IMR-90 (cell line): Measurements from ENCODE around the gene HMG20A. TPM values are rescaled to one million over a fixed set of nuclear protein-coding genes. Genes with fewer than 3 reads are reported as not detected.

Experiments used
- ATAC-seq: fragments of 200-7000 bp; cut with Tn5 transposase; 2 replicates; pipeline ENCODE4 v1.9.1; 2020; ENCODE audit warnings: low read depth, mild to moderate bottlenecking, moderate library complexity
- BruUV-seq: library from RNA; stranded (reverse); fragments of 400-500 nt; replicated peaks from 2 replicates; lab custom pipeline; 2021; lab: Mats Ljungman, UMichigan
- CTCF ChIA-PET: fragments of 300-600 bp; formaldehyde crosslinking; extraction: SDS; loops from one replicate; lab custom pipeline; 2021; ENCODE audit warnings: antibody characterized with exemption; lab: Yijun Ruan, JAX
- POLR2A ChIA-PET: fragments of 300-600 bp; sonication (Branson Sonifier 250); formaldehyde crosslinking; loops from one replicate; lab custom pipeline; 2022; ENCODE audit warnings: antibody characterized with exemption; ENCODE audit not compliant: unreplicated experiment; lab: Charles Lee
- DNase-seq: peaks from one replicate; pipeline ENCODE4 v3.0.0; 2013
- H2AFZ ChIP-seq: replicated peaks from 2 replicates; pipeline ENCODE3; 2013; ENCODE audit warnings: low read length, mild to moderate bottlenecking; ENCODE audit not compliant: poor library complexity
- H2AK5ac ChIP-seq: 2 replicates; pipeline ENCODE4 v1.6.1; 2013; ENCODE audit warnings: low read depth, low read length, inconsistent platforms
- H2AK9ac ChIP-seq: replicated peaks from 2 replicates; pipeline ENCODE3; 2013; ENCODE audit warnings: mild to moderate bottlenecking, low read depth, low read length, moderate library complexity; ENCODE audit not compliant: poor library complexity
- H2BK120ac ChIP-seq: 2 replicates; pipeline ENCODE4 v1.6.1; 2013; ENCODE audit warnings: low read depth, low read length, inconsistent platforms
- H2BK15ac ChIP-seq: 3 replicates; pipeline ENCODE4 v1.6.1; 2013; ENCODE audit warnings: low read depth, low read length, inconsistent platforms
- H2BK20ac ChIP-seq: 2 replicates; pipeline ENCODE4 v1.6.1; 2013; ENCODE audit warnings: low read depth, mild to moderate bottlenecking, inconsistent platforms, low read length, moderate library complexity
- H2BK5ac ChIP-seq: 2 replicates; pipeline ENCODE4 v1.6.1; 2013; ENCODE audit warnings: mild to moderate bottlenecking, low read depth, low read length, inconsistent platforms; ENCODE audit not compliant: poor library complexity, severe bottlenecking
- H3K14ac ChIP-seq: replicated peaks from 2 replicates; pipeline ENCODE4 v1.6.1; 2013; ENCODE audit warnings: low read depth, low read length, inconsistent platforms
- H3K18ac ChIP-seq: 2 replicates; pipeline ENCODE4 v1.6.1; 2013; ENCODE audit warnings: low read depth, low read length, control low read depth
- H3K23ac ChIP-seq: 2 replicates; pipeline ENCODE4 v1.6.1; 2013; ENCODE audit warnings: low read depth, low read length, inconsistent platforms
- H3K27ac ChIP-seq: 2 replicates; pipeline ENCODE4 v1.5.1; 2013; ENCODE audit warnings: mild to moderate bottlenecking, control low read depth, low read length; ENCODE audit not compliant: insufficient read depth
- H3K27me3 ChIP-seq: 2 replicates; pipeline ENCODE4 v1.6.1; 2013; ENCODE audit warnings: low read length; ENCODE audit not compliant: control insufficient read depth, insufficient read depth
- H3K36me3 ChIP-seq: 2 replicates; pipeline ENCODE4 v1.6.1; 2013; ENCODE audit warnings: low read length, mixed read lengths; ENCODE audit not compliant: control insufficient read depth, insufficient read depth
- H3K4ac ChIP-seq: 2 replicates; pipeline ENCODE4 v1.6.1; 2013; ENCODE audit warnings: low read depth, low read length, inconsistent platforms
- H3K4me1 ChIP-seq: 2 replicates; pipeline ENCODE4 v1.6.1; 2013; ENCODE audit warnings: low read length, mixed read lengths; ENCODE audit not compliant: control insufficient read depth, insufficient read depth
- H3K4me2 ChIP-seq: 2 replicates; pipeline ENCODE4 v1.6.1; 2013; ENCODE audit warnings: low read depth, mild to moderate bottlenecking, control low read depth, low read length, moderate library complexity
- H3K4me3 ChIP-seq: 2 replicates; pipeline ENCODE4 v1.5.1; 2013; ENCODE audit warnings: low read depth, mild to moderate bottlenecking, control low read depth, low read length, moderate library complexity; ENCODE audit not compliant: insufficient read depth
- H3K56ac ChIP-seq: 2 replicates; pipeline ENCODE4 v1.6.1; 2013; ENCODE audit warnings: low read length, inconsistent platforms; ENCODE audit not compliant: insufficient read depth; ENCODE audit errors: extremely low read depth
- H3K79me1 ChIP-seq, 2 experiments: 2 replicates each; pipeline ENCODE4 v1.6.1; 2013; ENCODE audit warnings: low read length in 2 of 2, inconsistent platforms in 1 of 2, low read depth in 1 of 2
- H3K9ac ChIP-seq: 2 replicates; pipeline ENCODE4 v1.6.1; 2013; ENCODE audit warnings: low read depth, low read length, control low read depth
- H3K9me1 ChIP-seq: 2 replicates; pipeline ENCODE4 v1.6.1; 2013; ENCODE audit warnings: low read length, inconsistent platforms; ENCODE audit not compliant: insufficient read depth
- H3K9me3 ChIP-seq: 2 replicates; pipeline ENCODE4 v1.6.1; 2013; ENCODE audit warnings: low read length; ENCODE audit not compliant: control insufficient read depth, insufficient read depth
- H4K20me1 ChIP-seq: 2 replicates; pipeline ENCODE4 v1.6.1; 2013; ENCODE audit warnings: low read length, inconsistent platforms; ENCODE audit not compliant: insufficient read depth
- H4K5ac ChIP-seq: 2 replicates; pipeline ENCODE4 v1.6.1; 2013; ENCODE audit warnings: mild to moderate bottlenecking, low read depth, low read length, control low read depth
- H4K8ac ChIP-seq, 2 experiments: 2 replicates each; pipeline ENCODE4 v1.6.1; 2013; ENCODE audit warnings: low read depth in 2 of 2, low read length in 2 of 2, control low read depth in 1 of 2, inconsistent platforms in 1 of 2
- H4K91ac ChIP-seq: 2 replicates; pipeline ENCODE4 v1.6.1; 2013; ENCODE audit warnings: low read depth, low read length, inconsistent platforms; ENCODE audit not compliant: insufficient read depth
- MXI1 ChIP-seq: IDR thresholded peaks from 2 replicates; pipeline ENCODE4 v1.6.1; 2012; ENCODE audit warnings: low read depth, mild to moderate bottlenecking, low read length, moderate library complexity, borderline replicate concordance
- RAD21 ChIP-seq: IDR thresholded peaks from 2 replicates; pipeline ENCODE4 v1.6.1; 2012; ENCODE audit warnings: low read length, improper control_type of control experiment
- dilution Hi-C: fragments of 300-500 bp; cut with HindIII; formaldehyde crosslinking; loops from one replicate; pipeline ENCODE4 v1.14.3; 2018; ENCODE audit warnings: low sequenced_read_pairs; ENCODE audit not compliant: unreplicated experiment
- in situ Hi-C: fragments of 300-500 bp; cut with MboI; formaldehyde crosslinking; loops from 3 replicates; pipeline ENCODE4 v1.14.3; 2019; ENCODE audit warnings: low sequenced_read_pairs, inconsistent platforms, mixed read lengths
- intact Hi-C: fragments of 100-400 bp; cut with micrococcal nuclease; formaldehyde crosslinking; loops from 2 replicates; pipeline ENCODE4 v1.10.0; 2022
- polyA plus RNA-seq, 3 experiments: library from polyadenylated mRNA; depleted of rRNA; stranded (reverse); fragments of >200 nt; gene quantifications; 2 replicates each; pipeline ENCODE4 v1.2.3, GENCODE V29; 2012; ENCODE audit warnings: low replicate concordance in 1 of 3
- total RNA-seq: library from RNA; depleted of rRNA; stranded (reverse); fragments of >200 nt; gene quantifications from 2 replicates; pipeline ENCODE4 v1.2.3, GENCODE V29; 2012

Gene HMG20A
- total and polyA plus RNA-seq, 2 of the 4 experiments (the other 2 are of a cell fraction): 22.3 to 25.3 TPM

DNA sequence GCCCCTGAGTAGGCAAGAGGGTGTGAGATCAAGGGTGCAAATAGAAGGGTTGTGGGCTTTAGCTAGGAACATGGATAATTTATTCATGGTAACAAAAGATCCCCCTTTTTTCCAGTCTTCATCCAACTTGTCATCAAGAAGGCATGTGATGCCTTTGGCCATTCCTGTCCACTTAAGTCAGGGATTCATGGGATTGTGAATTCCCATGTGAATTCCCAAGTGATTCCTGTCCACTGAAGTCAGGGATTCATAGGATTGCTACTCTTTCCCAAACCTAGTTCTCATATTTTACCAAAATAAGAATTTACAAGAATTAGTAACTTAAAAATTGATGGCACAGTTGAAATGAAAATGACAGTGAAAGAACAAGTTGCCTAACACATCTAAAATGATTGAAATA is 40.8 kb downstream of the HMG20A start:
- ChIA-PET CTCF (no interaction called here), POLR2A (no interaction called here)
- H2BK5ac ChIP-seq: peak overlapping the region; percentile 34
- H3K14ac ChIP-seq: no peak overlapping the region; the same call in 1 of the 2 replicates
- DNase-seq (peak; percentile 67), ATAC-seq (no peak)
- in situ Hi-C loops: no loop called here
- no peak overlapping the region for H3K56ac ChIP-seq
- H3K9me1 ChIP-seq: peaks cover 13% of the 10 kb centered on the region
- no peak overlapping the region; the same call in 1 of the 2 replicates for H3K23ac ChIP-seq
- dilution Hi-C loops: no loop called here
- intact Hi-C loops: no loop called here
- H3K79me1 ChIP-seq: peaks cover 14 to 47% of the 10 kb centered on the region in 2 experiments
- no peak overlapping the region for H3K4me3 ChIP-seq
- no peak overlapping the region for H4K91ac ChIP-seq
- no peak overlapping the region for H2BK20ac ChIP-seq
- H3K9me3 ChIP-seq: no peaks in the 10 kb centered on the region
- no peak overlapping the region for H2BK15ac ChIP-seq
- no peak overlapping the region for H3K27ac ChIP-seq
- peaks cover 14% of the 10 kb centered on the region for H3K36me3 ChIP-seq
- peaks cover 10% of the 10 kb centered on the region; the same call in 1 of the 2 replicates for H4K20me1 ChIP-seq
- peak overlapping the region; percentile 64; the same call in 1 of the 2 replicates for H3K18ac ChIP-seq
- H3K4me2 ChIP-seq: no peak overlapping the region
- no peaks in the 10 kb centered on the region for H3K27me3 ChIP-seq
- H4K5ac ChIP-seq: no peak overlapping the region; the same call in 1 of the 2 replicates
- H3K4me1 ChIP-seq: peaks cover 15% of the 10 kb centered on the region
- no peak overlapping the region; the same call in 1 of the 2 replicates for H3K4ac ChIP-seq
- TF ChIP-seq RAD21 (no peak), MXI1 (no peak)
- no peak overlapping the region for H3K9ac ChIP-seq
- BruUV-seq: no TSS peak
- no peak overlapping the region; the same call in 1 of the 2 replicates for H2BK120ac ChIP-seq
- peak overlapping the region; percentile 18; the same call in 1 of the 2 replicates for H2AK5ac ChIP-seq
- H4K8ac ChIP-seq: no peak overlapping the region
- H2AK9ac ChIP-seq: no peak overlapping the region
- H2AFZ ChIP-seq: no peak overlapping the region
